SK-N-SH (cell line): ENCODE results near the gene PLAC8. TPM values are rescaled to one million over a fixed set of nuclear protein-coding genes. Genes with fewer than 3 reads are reported as not detected.
"Not testable (repeated sequence)": the region's sequence is repeated elsewhere in the genome, so short reads cannot be mapped to it uniquely, and the experiment has no call there.

Source experiments
- CTCF ChIA-PET: fragments of 300-600, 350-600 bp; formaldehyde crosslinking; extraction: SDS; loops from one replicate; lab custom pipeline; 2021; lab: Yijun Ruan, JAX
- POLR2A ChIA-PET: fragments of 350-600 bp; sonication (Branson Sonifier 250); formaldehyde crosslinking; extraction: SDS; loops from one replicate; lab custom pipeline; 2020; ENCODE audit warnings: antibody characterized with exemption, inconsistent platforms; lab: Yijun Ruan, JAX
- DNase-seq: peaks from one replicate; pipeline ENCODE4 v3.0.0; 2012
- H2AFZ ChIP-seq: fragments of 200-600 bp; sonication (generic); 2 replicates; pipeline ENCODE4 v1.8.1; 2016; ENCODE audit warnings: antibody characterized with exemption, mild to moderate bottlenecking, low read depth
- H3F3A ChIP-seq: fragments of 200-600 bp; sonication (generic); replicated peaks from 2 replicates; pipeline ENCODE3; 2016; ENCODE audit warnings: antibody characterized with exemption, mild to moderate bottlenecking; ENCODE audit not compliant: insufficient read depth
- H3K27ac ChIP-seq, 2 experiments: fragments of 200-500 bp in 1 of 2; fragments of 200-600 bp in 1 of 2; sonication (Bioruptor generic) in 1 of 2; sonication (generic), shearing (Covaris generic) in 1 of 2; 2 replicates each; pipeline versions ENCODE4 v1.5.1 to v1.6.1; 2014 to 2016; ENCODE audit warnings: low read depth in 2 of 2, inconsistent platforms in 1 of 2, low read length in 1 of 2, mild to moderate bottlenecking in 1 of 2, mixed read lengths in 1 of 2
- H3K27me3 ChIP-seq: fragments of 200-600 bp; sonication (generic), shearing (Covaris generic); 2 replicates; pipeline ENCODE4 v1.6.1; 2016; ENCODE audit warnings: mixed run types; ENCODE audit not compliant: insufficient read depth
- H3K36me3 ChIP-seq, 2 experiments: fragments of 200-500 bp in 1 of 2; fragments of 200-600 bp in 1 of 2; sonication (Bioruptor generic) in 1 of 2; sonication (generic) in 1 of 2; replicated peaks in 1 of 2; 2 replicates each; pipeline versions ENCODE3 to v1.5.1; 2014 to 2016; ENCODE audit warnings: low read length in 1 of 2, mild to moderate bottlenecking in 1 of 2; ENCODE audit not compliant: insufficient read depth in 2 of 2, control insufficient read depth in 1 of 2
- H3K4me1 ChIP-seq, 2 experiments: fragments of 200-500 bp in 1 of 2; fragments of 200-600 bp in 1 of 2; sonication (Bioruptor generic) in 1 of 2; sonication (generic), shearing (Covaris generic) in 1 of 2; 2 replicates each; pipeline versions ENCODE4 v1.5.1 to v1.6.1; 2014 to 2016; ENCODE audit warnings: low read depth in 1 of 2, low read length in 1 of 2, mixed run types in 1 of 2; ENCODE audit not compliant: insufficient read depth in 2 of 2, control insufficient read depth in 1 of 2
- H3K4me2 ChIP-seq: fragments of 200-600 bp; sonication (generic), shearing (Covaris generic); 2 replicates; pipeline ENCODE4 v1.6.1; 2017; ENCODE audit warnings: mixed run types
- H3K4me3 ChIP-seq, 2 experiments: fragments of 200-500 bp in 1 of 2; fragments of 200-600 bp in 1 of 2; sonication (Bioruptor generic) in 1 of 2; sonication (generic), shearing (Covaris generic) in 1 of 2; 2 replicates each; pipeline versions ENCODE4 v1.5.1 to v1.8.1; 2014 to 2016; ENCODE audit warnings: low read depth in 2 of 2, inconsistent platforms in 1 of 2, low read length in 1 of 2, mild to moderate bottlenecking in 1 of 2, mixed read lengths in 1 of 2, moderate library complexity in 1 of 2
- H3K79me2 ChIP-seq: fragments of 200-600 bp; sonication (generic); 2 replicates; pipeline ENCODE4 v1.8.1; 2017; ENCODE audit warnings: mild to moderate bottlenecking; ENCODE audit not compliant: insufficient read depth
- H3K9ac ChIP-seq: fragments of 200-600 bp; sonication (generic); 2 replicates; pipeline ENCODE4 v1.6.1; 2017; ENCODE audit warnings: mixed run types
- H3K9me2 ChIP-seq: fragments of 200-600 bp; sonication (generic); 2 replicates; pipeline ENCODE4 v1.6.1; 2017; ENCODE audit warnings: mixed run types
- H3K9me3 ChIP-seq: fragments of 200-600 bp; sonication (generic); 2 replicates; pipeline ENCODE4 v1.6.1; 2017; ENCODE audit warnings: mixed run types, mild to moderate bottlenecking, moderate library complexity
- H4K20me1 ChIP-seq: fragments of 200-600 bp; sonication (generic); 2 replicates; pipeline ENCODE4 v1.6.1; 2017; ENCODE audit warnings: mild to moderate bottlenecking, mixed run types; ENCODE audit not compliant: insufficient read depth
- CHD2 ChIP-seq: fragments of 150-350 bp; IDR thresholded peaks from 2 replicates; pipeline ENCODE4 v1.6.1; 2018; ENCODE audit warnings: low read length; ENCODE audit not compliant: partially characterized antibody
- EP300 ChIP-seq, 2 experiments: IDR thresholded peaks; 2 replicates each; pipeline versions ENCODE4 v1.4.0 to v1.6.1; 2012; ENCODE audit warnings: borderline replicate concordance in 1 of 2, low read depth in 1 of 2, low read length in 1 of 2
- FOSL2 ChIP-seq: IDR thresholded peaks from 2 replicates; pipeline ENCODE4 v1.4.0; 2012; ENCODE audit warnings: low read depth, mild to moderate bottlenecking, moderate library complexity, borderline replicate concordance
- GABPA ChIP-seq: IDR thresholded peaks from 2 replicates; pipeline ENCODE4 v1.4.0; 2012; ENCODE audit warnings: low read depth, mild to moderate bottlenecking
- MEF2A ChIP-seq: IDR thresholded peaks from 2 replicates; pipeline ENCODE4 v1.4.0; 2012; ENCODE audit warnings: low read depth, borderline replicate concordance
- MXI1 ChIP-seq: IDR thresholded peaks from 2 replicates; pipeline ENCODE4 v1.6.1; 2012; ENCODE audit warnings: mild to moderate bottlenecking, low read depth, low read length, improper control_type of control experiment
- NFIC ChIP-seq: IDR thresholded peaks from 2 replicates; pipeline ENCODE4 v1.4.0; 2012; ENCODE audit warnings: borderline replicate concordance
- RAD21 ChIP-seq: IDR thresholded peaks from 2 replicates; pipeline ENCODE4 v1.6.1; 2012; ENCODE audit warnings: mild to moderate bottlenecking, low read length
- RCOR1 ChIP-seq: fragments of 150-350 bp; IDR thresholded peaks from 2 replicates; pipeline ENCODE4 v1.6.1; 2017; ENCODE audit warnings: antibody characterized with exemption, low read length
- RFX5 ChIP-seq: IDR thresholded peaks from 2 replicates; pipeline ENCODE4 v1.6.1; 2012; ENCODE audit warnings: mild to moderate bottlenecking, improper control_type of control experiment, low read length
- TCF12 ChIP-seq: IDR thresholded peaks from 2 replicates; pipeline ENCODE4 v1.4.0; 2012
- ZBTB33 ChIP-seq: IDR thresholded peaks from 2 replicates; pipeline ENCODE4 v1.4.0; 2012; ENCODE audit warnings: low read depth, borderline replicate concordance
- WGBS: methylation state at CpG from one replicate; pipeline ENCODE4 v1.1.6; 2017; ENCODE audit warnings: low lambda C conversion rate; 5-methylcytosine and 5-hydroxymethylcytosine counted together
- polyA plus RNA-seq, 3 experiments: library from polyadenylated mRNA; depleted of rRNA; stranded (reverse); fragments of >200 nt; gene quantifications; 2 replicates each; pipeline ENCODE4 v1.2.3, GENCODE V29; 2012
- TF ChIP-seq, protein P1 (sequence below): fragments of 200-600 bp; sonication (generic); IDR thresholded peaks from 2 replicates; pipeline ENCODE4 v1.6.1; 2017; ENCODE audit warnings: antibody characterized with exemption, mild to moderate bottlenecking, moderate library complexity
- TF ChIP-seq, protein P2 (sequence below): IDR thresholded peaks from 2 replicates; pipeline ENCODE4 v1.4.0; 2012; ENCODE audit warnings: low read depth

PLAC8 gene
- polyA plus RNA-seq, 1 of the 3 experiments (the other 2 are of a cell fraction), result 11.3 TPM

GRCh38 chr4:83093060-83093640 is 21.4 kb downstream of the PLAC8 start:
- CTCF ChIA-PET, result interaction anchor here (1.0 to 2.3 kb wide), 2 partner anchors 17 to 19 kb away, joined by 4 to 10 read pairs; no protein-coding TSS in a partner anchor
- DNase-seq, result peak; percentile 21
- H3K9me2 ChIP-seq, result no peaks in the 10 kb centered on the region
- H3K4me3 ChIP-seq, result no peak overlapping the region
- no peaks in the 10 kb centered on the region for H3K36me3 ChIP-seq
- POLR2A ChIA-PET, result no interaction called here
- H4K20me1 ChIP-seq, result no peaks in the 10 kb centered on the region
- no peaks in the 10 kb centered on the region for H3K79me2 ChIP-seq
- H3K27me3 ChIP-seq, result no peaks in the 10 kb centered on the region
- H3K9me3 ChIP-seq, result no peaks in the 10 kb centered on the region
- WGBS, result 66% methylated on average over 6 of the region's 6 CpGs
- TF ChIP-seq, protein P1, sequence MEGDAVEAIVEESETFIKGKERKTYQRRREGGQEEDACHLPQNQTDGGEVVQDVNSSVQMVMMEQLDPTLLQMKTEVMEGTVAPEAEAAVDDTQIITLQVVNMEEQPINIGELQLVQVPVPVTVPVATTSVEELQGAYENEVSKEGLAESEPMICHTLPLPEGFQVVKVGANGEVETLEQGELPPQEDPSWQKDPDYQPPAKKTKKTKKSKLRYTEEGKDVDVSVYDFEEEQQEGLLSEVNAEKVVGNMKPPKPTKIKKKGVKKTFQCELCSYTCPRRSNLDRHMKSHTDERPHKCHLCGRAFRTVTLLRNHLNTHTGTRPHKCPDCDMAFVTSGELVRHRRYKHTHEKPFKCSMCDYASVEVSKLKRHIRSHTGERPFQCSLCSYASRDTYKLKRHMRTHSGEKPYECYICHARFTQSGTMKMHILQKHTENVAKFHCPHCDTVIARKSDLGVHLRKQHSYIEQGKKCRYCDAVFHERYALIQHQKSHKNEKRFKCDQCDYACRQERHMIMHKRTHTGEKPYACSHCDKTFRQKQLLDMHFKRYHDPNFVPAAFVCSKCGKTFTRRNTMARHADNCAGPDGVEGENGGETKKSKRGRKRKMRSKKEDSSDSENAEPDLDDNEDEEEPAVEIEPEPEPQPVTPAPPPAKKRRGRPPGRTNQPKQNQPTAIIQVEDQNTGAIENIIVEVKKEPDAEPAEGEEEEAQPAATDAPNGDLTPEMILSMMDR, result no peak
- TF ChIP-seq RAD21 (0 out of 2 replicates have a peak, but pooled peaks have one; percentile 14), CHD2 (no peak)
- H3K4me1 ChIP-seq, result no peaks in the 10 kb centered on the region
- H3F3A ChIP-seq, result no peaks in the 10 kb centered on the region
- H3K27ac ChIP-seq, result no peak overlapping the region
- H3K4me2 ChIP-seq, result no peak overlapping the region
- no peak overlapping the region for H3K9ac ChIP-seq
- no peak overlapping the region for H2AFZ ChIP-seq

DNA sequence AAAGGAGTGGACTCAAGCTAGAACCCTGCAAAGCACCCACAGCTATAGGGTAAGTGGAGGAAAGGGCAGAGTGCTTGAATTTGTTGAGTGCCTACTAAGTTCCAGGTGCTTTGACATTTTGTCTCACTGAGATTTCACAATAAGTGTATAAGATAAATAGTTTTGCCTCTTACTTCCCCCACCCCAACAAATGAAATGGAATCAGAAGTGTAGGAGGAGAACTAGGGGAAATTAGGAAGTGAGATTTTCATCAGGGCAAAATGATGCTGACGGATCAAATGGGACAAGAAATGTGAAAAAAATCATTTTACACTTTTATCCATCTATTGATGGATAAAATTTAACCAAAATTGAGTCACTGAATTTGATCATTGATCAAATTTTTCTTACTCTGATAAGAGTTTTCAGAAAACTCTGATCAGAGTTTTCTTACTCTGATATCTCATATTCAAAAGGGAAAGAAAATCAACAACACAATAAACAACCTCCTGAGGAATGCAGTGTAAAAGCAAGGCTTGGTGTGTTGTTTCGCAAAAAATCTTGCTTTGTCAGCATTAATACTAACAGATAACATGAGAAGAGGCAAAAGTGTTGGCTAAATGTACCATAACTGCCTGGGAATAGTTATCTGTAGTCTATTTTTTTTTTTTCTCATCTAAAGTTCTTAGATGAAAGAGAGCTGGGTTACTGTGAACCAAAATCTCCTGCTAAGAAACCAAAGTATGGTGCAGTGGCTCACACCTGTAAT is 24.9 kb downstream of the PLAC8 start:
- H3K36me3 ChIP-seq, result no peaks in the 10 kb centered on the region
- no peaks in the 10 kb centered on the region for H3K4me1 ChIP-seq
- H3K27ac ChIP-seq, result no peak overlapping the region
- no peak overlapping the region for H3K9ac ChIP-seq
- H3K9me3 ChIP-seq, result no peaks in the 10 kb centered on the region
- H3K4me2 ChIP-seq, result no peak overlapping the region
- no peak for DNase-seq
- H3K4me3 ChIP-seq, result no peak overlapping the region
- H3K79me2 ChIP-seq, result no peaks in the 10 kb centered on the region
- CTCF ChIA-PET, result interaction anchor here (1.0 kb wide), 1 partner anchor 15 kb away, joined by 4 read pairs; no protein-coding TSS in a partner anchor
- 87% methylated on average over 2 of the region's 2 CpGs for WGBS
- POLR2A ChIA-PET, result no interaction called here
- H2AFZ ChIP-seq, result no peak overlapping the region
- H4K20me1 ChIP-seq, result no peaks in the 10 kb centered on the region
- H3K27me3 ChIP-seq, result no peaks in the 10 kb centered on the region
- no peaks in the 10 kb centered on the region for H3K9me2 ChIP-seq
- no peaks in the 10 kb centered on the region for H3F3A ChIP-seq
- TF ChIP-seq, protein P2, sequence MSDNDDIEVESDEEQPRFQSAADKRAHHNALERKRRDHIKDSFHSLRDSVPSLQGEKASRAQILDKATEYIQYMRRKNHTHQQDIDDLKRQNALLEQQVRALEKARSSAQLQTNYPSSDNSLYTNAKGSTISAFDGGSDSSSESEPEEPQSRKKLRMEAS, result no peak
- TF ChIP-seq, protein P1, result no peak
- TF ChIP-seq ZBTB33 (no peak), MXI1 (no peak), FOSL2 (no peak), MEF2A (no peak), TCF12 (no peak), EP300 (IDR thresholded peaks at IDR 0.05; ENCODE audit: borderline replicate concordance in 1 of 2, low read depth in 1 of 2, low read length in 1 of 2) (no peak), RCOR1 (no peak), RAD21 (no peak), RFX5 (no peak), GABPA (no peak), NFIC (no peak)
- TF ChIP-seq, all 33 proteins: peak for 0

DNA sequence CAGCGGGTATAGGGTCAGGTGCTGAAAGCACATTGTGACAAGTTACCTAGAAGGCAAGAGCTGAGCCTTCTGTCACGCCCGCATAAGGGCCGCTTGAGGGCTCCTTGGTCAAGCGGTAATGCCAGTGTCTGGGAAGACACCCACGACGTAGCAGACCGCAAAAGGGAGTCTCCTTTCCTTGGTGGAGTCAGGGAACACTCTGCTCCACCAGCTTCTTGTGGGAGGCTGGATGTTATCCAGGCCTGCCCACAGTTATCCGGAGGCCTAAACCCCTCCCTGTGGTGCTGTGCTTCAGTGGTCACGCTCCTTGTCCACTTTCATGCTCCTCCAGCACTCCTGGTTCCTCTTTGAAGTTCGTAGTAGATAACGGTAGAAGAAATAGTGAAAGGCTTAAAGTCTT is 29.6 kb downstream of the PLAC8 start:
- H3K9ac ChIP-seq, H4K20me1 ChIP-seq, H2AFZ ChIP-seq, H3K79me2 ChIP-seq, H3K4me2 ChIP-seq, H3K9me2 ChIP-seq, H3F3A ChIP-seq, H3K9me3 ChIP-seq, H3K36me3 ChIP-seq, H3K27ac ChIP-seq, H3K4me3 ChIP-seq, POLR2A ChIA-PET, H3K27me3 ChIP-seq, H3K4me1 ChIP-seq, DNase-seq: not testable (repeated sequence)
- 94% methylated on average over 11 of the region's 12 CpGs for WGBS
- CTCF ChIA-PET, result interaction anchor here (1.2 kb wide), 1 partner anchor 10 kb away, joined by 3 read pairs; no protein-coding TSS in a partner anchor
